SK-N-SH (cell line): ENCODE results near the gene DENND5B.

ENCODE experiments used
- CHD2 ChIP-seq: fragments of 150-350 bp; IDR thresholded peaks from 2 replicates; pipeline ENCODE4 v1.6.1; 2018; ENCODE audit warnings: low read length; ENCODE audit not compliant: partially characterized antibody
- EP300 ChIP-seq, 2 experiments: IDR thresholded peaks; 2 replicates each; pipeline versions ENCODE4 v1.4.0 to v1.6.1; 2012; ENCODE audit warnings: borderline replicate concordance in 1 of 2, low read depth in 1 of 2, low read length in 1 of 2
- FOXM1 ChIP-seq: IDR thresholded peaks from 2 replicates; pipeline ENCODE4 v1.4.0; 2012; ENCODE audit warnings: low read depth, mild to moderate bottlenecking
- MXI1 ChIP-seq: IDR thresholded peaks from 2 replicates; pipeline ENCODE4 v1.6.1; 2012; ENCODE audit warnings: mild to moderate bottlenecking, low read depth, low read length, improper control_type of control experiment
- NRF1 ChIP-seq: IDR thresholded peaks from 2 replicates; pipeline ENCODE4 v1.6.1; 2012; ENCODE audit warnings: low read depth, mild to moderate bottlenecking, low read length
- POLR2AphosphoS5 ChIP-seq: IDR thresholded peaks from 2 replicates; pipeline ENCODE4 v1.6.1; 2012; ENCODE audit warnings: low read depth, low read length
- RCOR1 ChIP-seq: fragments of 150-350 bp; IDR thresholded peaks from 2 replicates; pipeline ENCODE4 v1.6.1; 2017; ENCODE audit warnings: antibody characterized with exemption, low read length
- SIN3A ChIP-seq: IDR thresholded peaks from 2 replicates; pipeline ENCODE4 v1.6.1; 2012; ENCODE audit warnings: low read depth, mild to moderate bottlenecking, low read length, moderate library complexity, borderline replicate concordance
- TF ChIP-seq, protein P1 (sequence below): fragments of 150-350 bp; IDR thresholded peaks from 2 replicates; pipeline ENCODE4 v1.6.1; 2017; ENCODE audit warnings: antibody characterized with exemption, low read length, low read depth, borderline replicate concordance
- TF ChIP-seq, protein P2 (sequence below): fragments of 200-600 bp; sonication (generic); IDR thresholded peaks from 2 replicates; pipeline ENCODE4 v1.6.1; 2017; ENCODE audit warnings: antibody characterized with exemption, mild to moderate bottlenecking, moderate library complexity

DNA sequence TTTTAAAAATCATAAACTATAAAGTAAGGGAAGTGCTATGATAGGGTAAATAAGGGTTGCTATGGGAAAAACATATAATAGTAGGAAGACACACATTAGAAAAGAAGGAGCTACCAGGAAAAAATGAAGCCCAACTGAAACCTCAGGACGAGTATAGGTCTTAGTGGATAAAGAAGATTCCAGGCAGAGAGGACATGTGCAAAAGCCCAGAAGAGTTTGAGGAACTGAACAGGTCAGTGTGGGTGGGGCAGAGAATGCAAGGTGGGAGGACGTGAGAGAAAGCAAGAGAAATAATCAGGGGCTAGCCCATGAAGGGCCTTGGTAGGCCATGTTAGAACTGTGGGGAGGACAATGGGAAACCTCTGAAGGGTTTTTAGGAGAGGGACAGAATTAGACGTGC, 109.5 kb downstream of the DENND5B start:
- no peak for TF ChIP-seq SIN3A
- TF ChIP-seq, protein P1, sequence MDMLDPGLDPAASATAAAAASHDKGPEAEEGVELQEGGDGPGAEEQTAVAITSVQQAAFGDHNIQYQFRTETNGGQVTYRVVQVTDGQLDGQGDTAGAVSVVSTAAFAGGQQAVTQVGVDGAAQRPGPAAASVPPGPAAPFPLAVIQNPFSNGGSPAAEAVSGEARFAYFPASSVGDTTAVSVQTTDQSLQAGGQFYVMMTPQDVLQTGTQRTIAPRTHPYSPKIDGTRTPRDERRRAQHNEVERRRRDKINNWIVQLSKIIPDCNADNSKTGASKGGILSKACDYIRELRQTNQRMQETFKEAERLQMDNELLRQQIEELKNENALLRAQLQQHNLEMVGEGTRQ: no peak
- TF ChIP-seq CHD2: no peak
- TF ChIP-seq, protein P2, sequence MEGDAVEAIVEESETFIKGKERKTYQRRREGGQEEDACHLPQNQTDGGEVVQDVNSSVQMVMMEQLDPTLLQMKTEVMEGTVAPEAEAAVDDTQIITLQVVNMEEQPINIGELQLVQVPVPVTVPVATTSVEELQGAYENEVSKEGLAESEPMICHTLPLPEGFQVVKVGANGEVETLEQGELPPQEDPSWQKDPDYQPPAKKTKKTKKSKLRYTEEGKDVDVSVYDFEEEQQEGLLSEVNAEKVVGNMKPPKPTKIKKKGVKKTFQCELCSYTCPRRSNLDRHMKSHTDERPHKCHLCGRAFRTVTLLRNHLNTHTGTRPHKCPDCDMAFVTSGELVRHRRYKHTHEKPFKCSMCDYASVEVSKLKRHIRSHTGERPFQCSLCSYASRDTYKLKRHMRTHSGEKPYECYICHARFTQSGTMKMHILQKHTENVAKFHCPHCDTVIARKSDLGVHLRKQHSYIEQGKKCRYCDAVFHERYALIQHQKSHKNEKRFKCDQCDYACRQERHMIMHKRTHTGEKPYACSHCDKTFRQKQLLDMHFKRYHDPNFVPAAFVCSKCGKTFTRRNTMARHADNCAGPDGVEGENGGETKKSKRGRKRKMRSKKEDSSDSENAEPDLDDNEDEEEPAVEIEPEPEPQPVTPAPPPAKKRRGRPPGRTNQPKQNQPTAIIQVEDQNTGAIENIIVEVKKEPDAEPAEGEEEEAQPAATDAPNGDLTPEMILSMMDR: no peak
- TF ChIP-seq EP300 (IDR thresholded peaks at IDR 0.05; ENCODE audit: borderline replicate concordance in 1 of 2, low read depth in 1 of 2, low read length in 1 of 2): no peak
- TF ChIP-seq POLR2AphosphoS5: no peak
- no peak for TF ChIP-seq NRF1
- TF ChIP-seq MXI1: no peak
- no peak for TF ChIP-seq RCOR1
- TF ChIP-seq FOXM1: no peak
